K562 (cell line): ENCODE results near the gene FUZ. TPM values are rescaled to one million over a fixed set of nuclear protein-coding genes. Genes with fewer than 3 reads are reported as not detected.
A peak's percentile ranks its signal among the peaks of the same experiment; 100 is the strongest.

Experiments
- CHD2 ChIP-seq: IDR thresholded peaks from 2 replicates; pipeline ENCODE4 v1.6.1; 2011; ENCODE audit warnings: low read depth, low read length
- ELF4 ChIP-seq: fragments of 450-650 bp; formaldehyde crosslinking; IDR thresholded peaks from 2 replicates; pipeline ENCODE4 v1.4.0; 2022; ENCODE audit warnings: missing genetic modification characterization
- NR2C2 ChIP-seq, 2 experiments: fragments of 200-800 bp in 1 of 2; sonication (Bioruptor generic) in 1 of 2; sonication (generic) in 1 of 2; formaldehyde crosslinking in 1 of 2; IDR thresholded peaks; 2 replicates each; pipeline versions ENCODE4 v1.6.1 to v1.8.0; 2016 to 2022; ENCODE audit warnings: mild to moderate bottlenecking in 1 of 2, missing compliant biosample characterization in 1 of 2, missing genetic modification characterization in 1 of 2, missing genetic modification reagents in 1 of 2
- OTX1 ChIP-seq: fragments of 450-650 bp; formaldehyde crosslinking; IDR thresholded peaks from 2 replicates; pipeline ENCODE4 v1.4.0; 2022; ENCODE audit warnings: mild to moderate bottlenecking
- PHB ChIP-seq: fragments of 250-450 bp; sonication (Bioruptor Pico); IDR thresholded peaks from 2 replicates; pipeline ENCODE4 v1.5.0; 2021
- RNF2 ChIP-seq: sonication (generic); IDR thresholded peaks from 2 replicates; pipeline ENCODE4 v1.6.1; 2016
- STAT5B ChIP-seq: fragments of 250-450 bp; sonication (Bioruptor Pico); IDR thresholded peaks from 2 replicates; pipeline ENCODE4 v1.8.0; 2021; ENCODE audit warnings: mild to moderate bottlenecking, inconsistent platforms
- TEAD4 ChIP-seq, 2 experiments: sonication (generic) in 1 of 2; formaldehyde crosslinking in 1 of 2; IDR thresholded peaks; 2 replicates each; pipeline versions ENCODE4 v1.6.1 to v1.8.0; 2012 to 2022; ENCODE audit warnings: borderline replicate concordance in 1 of 2, inconsistent platforms in 1 of 2, low read length in 1 of 2, mild to moderate bottlenecking in 1 of 2, missing genetic modification reagents in 1 of 2
- ZNF134 ChIP-seq: fragments of 250-450 bp; sonication (Bioruptor Pico); conservative IDR thresholded peaks from 2 replicates; pipeline ENCODE4 v1.4.0; 2020
- ZNF143 ChIP-seq: sonication (generic); formaldehyde crosslinking; IDR thresholded peaks from 2 replicates; pipeline ENCODE4 v1.9.0; 2022; ENCODE audit warnings: mild to moderate bottlenecking, missing genetic modification reagents
- ZNF23 ChIP-seq: fragments of 250-450 bp; sonication (Bioruptor Pico); IDR thresholded peaks from 2 replicates; pipeline ENCODE4 v1.4.0; 2020; ENCODE audit warnings: mild to moderate bottlenecking
- polyA plus RNA-seq, 8 experiments: library from polyadenylated mRNA; depleted of rRNA in 4 of 8; stranded (reverse) in 5 of 8; unstranded in 3 of 8; fragments of >200 nt; fragmentation: Nextera tagmentation in 2 of 8; fragmentation: Illumina TruSeq in 1 of 8; extraction: Ambion mirVana in 2 of 8; extraction: Trizol in 1 of 8; gene quantifications; 2 replicates each; pipeline versions ENCODE4 v1.2.1 to v1.2.3, GENCODE V29; 2011 to 2014; ENCODE audit warnings: inconsistent platforms in 1 of 8, missing spikeins in 1 of 8
- total RNA-seq, 7 experiments: library from RNA; depleted of rRNA in 6 of 7; stranded (reverse); fragments of >200 nt in 6 of 7; fragmentation: Illumina TruSeq in 2 of 7; extraction: Trizol in 2 of 7; gene quantifications; 2 replicates each; pipeline versions ENCODE4 v1.2.1 to v1.2.3, GENCODE V29; 2011 to 2021; ENCODE audit warnings: low replicate concordance in 1 of 7
- TF ChIP-seq, protein P1 (sequence below), 2 experiments: fragments of 450-650 bp; formaldehyde crosslinking in 1 of 2; IDR thresholded peaks; 2 replicates each; pipeline versions ENCODE4 v1.4.0 to v1.6.1; 2014 to 2020; ENCODE audit warnings: mild to moderate bottlenecking in 2 of 2, borderline replicate concordance in 1 of 2, low read depth in 1 of 2
- TF ChIP-seq, protein P2 (sequence below), 2 experiments: fragments of 450-650 bp; conservative IDR thresholded peaks; 2 replicates each; pipeline ENCODE4 v1.6.1; 2017; ENCODE audit warnings: mild to moderate bottlenecking in 2 of 2, moderate library complexity in 2 of 2
- TF ChIP-seq, protein P3 (sequence below): sonication (generic); IDR thresholded peaks from 2 replicates; pipeline ENCODE4 v1.6.1; 2016

The FUZ gene
- total and polyA plus RNA-seq, 9 of the 15 experiments (the other 6 are each of a cell fraction or from before 2014, with no cell fraction given): 0.17 to 7.6 (median 3.6) TPM; not detected in 1

DNA sequence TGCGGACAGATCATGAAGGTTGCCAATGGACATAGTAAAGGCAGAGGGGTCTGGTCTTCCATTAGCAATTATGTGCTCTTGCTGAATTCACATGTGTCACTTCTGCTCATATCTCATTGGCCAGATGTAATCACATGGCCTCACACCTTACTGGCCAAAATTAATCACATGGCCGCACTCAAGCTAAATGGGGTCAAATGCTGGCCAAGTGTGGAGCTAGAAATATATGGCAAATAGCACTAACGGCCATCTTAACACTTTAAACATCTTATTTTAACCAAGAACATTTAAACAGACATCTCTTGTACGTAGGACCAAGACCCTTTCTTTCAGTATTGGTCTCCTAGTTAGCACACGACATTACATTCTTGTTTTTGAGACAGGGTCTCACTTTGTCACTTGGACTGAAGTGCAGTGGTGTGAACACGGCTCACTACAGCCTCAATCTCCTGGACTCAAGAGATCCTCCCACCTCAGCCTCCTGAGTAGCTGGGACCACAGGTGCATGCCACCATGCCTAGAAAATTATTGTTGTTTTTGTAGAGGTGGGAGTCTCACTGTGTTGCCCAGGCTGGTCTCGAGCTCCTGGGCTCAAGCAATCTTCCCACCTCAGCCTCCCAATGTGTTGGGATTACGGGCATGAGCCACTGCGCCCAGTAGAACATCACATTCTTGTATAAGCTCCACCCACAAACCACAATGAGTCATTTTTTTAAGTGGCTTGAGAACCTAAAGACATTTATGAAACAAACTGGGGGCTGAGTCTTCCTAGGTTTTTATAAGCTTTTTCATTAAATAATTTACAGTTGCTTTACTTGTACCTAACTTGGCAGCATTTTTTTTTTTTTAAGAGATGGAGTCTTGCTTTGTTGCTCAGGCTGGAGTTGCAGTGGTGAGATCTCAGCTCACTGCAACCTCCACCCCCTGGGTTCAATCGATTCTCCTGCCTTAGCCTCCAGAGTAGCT is 34.9 kb upstream of the FUZ start (continued):
- TF ChIP-seq, protein P1, sequence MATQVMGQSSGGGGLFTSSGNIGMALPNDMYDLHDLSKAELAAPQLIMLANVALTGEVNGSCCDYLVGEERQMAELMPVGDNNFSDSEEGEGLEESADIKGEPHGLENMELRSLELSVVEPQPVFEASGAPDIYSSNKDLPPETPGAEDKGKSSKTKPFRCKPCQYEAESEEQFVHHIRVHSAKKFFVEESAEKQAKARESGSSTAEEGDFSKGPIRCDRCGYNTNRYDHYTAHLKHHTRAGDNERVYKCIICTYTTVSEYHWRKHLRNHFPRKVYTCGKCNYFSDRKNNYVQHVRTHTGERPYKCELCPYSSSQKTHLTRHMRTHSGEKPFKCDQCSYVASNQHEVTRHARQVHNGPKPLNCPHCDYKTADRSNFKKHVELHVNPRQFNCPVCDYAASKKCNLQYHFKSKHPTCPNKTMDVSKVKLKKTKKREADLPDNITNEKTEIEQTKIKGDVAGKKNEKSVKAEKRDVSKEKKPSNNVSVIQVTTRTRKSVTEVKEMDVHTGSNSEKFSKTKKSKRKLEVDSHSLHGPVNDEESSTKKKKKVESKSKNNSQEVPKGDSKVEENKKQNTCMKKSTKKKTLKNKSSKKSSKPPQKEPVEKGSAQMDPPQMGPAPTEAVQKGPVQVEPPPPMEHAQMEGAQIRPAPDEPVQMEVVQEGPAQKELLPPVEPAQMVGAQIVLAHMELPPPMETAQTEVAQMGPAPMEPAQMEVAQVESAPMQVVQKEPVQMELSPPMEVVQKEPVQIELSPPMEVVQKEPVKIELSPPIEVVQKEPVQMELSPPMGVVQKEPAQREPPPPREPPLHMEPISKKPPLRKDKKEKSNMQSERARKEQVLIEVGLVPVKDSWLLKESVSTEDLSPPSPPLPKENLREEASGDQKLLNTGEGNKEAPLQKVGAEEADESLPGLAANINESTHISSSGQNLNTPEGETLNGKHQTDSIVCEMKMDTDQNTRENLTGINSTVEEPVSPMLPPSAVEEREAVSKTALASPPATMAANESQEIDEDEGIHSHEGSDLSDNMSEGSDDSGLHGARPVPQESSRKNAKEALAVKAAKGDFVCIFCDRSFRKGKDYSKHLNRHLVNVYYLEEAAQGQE (IDR thresholded peaks at IDR 0.05; ENCODE audit: borderline replicate concordance): peak; percentile 27; the same call in 1 of the 2 replicates
- TF ChIP-seq, protein P1 (CRISPR knock-in tag; IDR thresholded peaks at IDR 0.05; ENCODE audit: low read depth): no peak
- TF ChIP-seq ZNF143 (CRISPR knock-in tag) (no peak), ZNF134 (CRISPR knock-in tag) (no peak), PHB (no peak), ZNF23 (CRISPR knock-in tag) (no peak), STAT5B (CRISPR knock-in tag) (no peak), NR2C2 (CRISPR knock-in tag; IDR thresholded peaks at IDR 0.05) (no peak), NR2C2 (tag; IDR thresholded peaks at IDR 0.05) (0 out of 2 replicates have a peak, but pooled peaks have one; percentile 6), TEAD4 (IDR thresholded peaks at IDR 0.05; ENCODE audit: low read length) (peak; percentile 71), TEAD4 (CRISPR knock-in tag; IDR thresholded peaks at IDR 0.05; ENCODE audit: borderline replicate concordance) (no peak), RNF2 (0 out of 2 replicates have a peak, but pooled peaks have one; percentile 16), OTX1 (CRISPR knock-in tag) (no peak), CHD2 (no peak), ELF4 (CRISPR knock-in tag) (no peak)
- TF ChIP-seq, protein P2, sequence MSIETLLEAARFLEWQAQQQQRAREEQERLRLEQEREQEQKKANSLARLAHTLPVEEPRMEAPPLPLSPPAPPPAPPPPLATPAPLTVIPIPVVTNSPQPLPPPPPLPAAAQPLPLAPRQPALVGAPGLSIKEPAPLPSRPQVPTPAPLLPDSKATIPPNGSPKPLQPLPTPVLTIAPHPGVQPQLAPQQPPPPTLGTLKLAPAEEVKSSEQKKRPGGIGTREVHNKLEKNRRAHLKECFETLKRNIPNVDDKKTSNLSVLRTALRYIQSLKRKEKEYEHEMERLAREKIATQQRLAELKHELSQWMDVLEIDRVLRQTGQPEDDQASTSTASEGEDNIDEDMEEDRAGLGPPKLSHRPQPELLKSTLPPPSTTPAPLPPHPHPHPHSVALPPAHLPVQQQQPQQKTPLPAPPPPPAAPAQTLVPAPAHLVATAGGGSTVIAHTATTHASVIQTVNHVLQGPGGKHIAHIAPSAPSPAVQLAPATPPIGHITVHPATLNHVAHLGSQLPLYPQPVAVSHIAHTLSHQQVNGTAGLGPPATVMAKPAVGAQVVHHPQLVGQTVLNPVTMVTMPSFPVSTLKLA (conservative IDR thresholded peaks at IDR 0.05): 0 out of 4 replicates have a peak, but pooled peaks of 1 of the 2 experiments have one; percentile 25
- TF ChIP-seq, protein P3, sequence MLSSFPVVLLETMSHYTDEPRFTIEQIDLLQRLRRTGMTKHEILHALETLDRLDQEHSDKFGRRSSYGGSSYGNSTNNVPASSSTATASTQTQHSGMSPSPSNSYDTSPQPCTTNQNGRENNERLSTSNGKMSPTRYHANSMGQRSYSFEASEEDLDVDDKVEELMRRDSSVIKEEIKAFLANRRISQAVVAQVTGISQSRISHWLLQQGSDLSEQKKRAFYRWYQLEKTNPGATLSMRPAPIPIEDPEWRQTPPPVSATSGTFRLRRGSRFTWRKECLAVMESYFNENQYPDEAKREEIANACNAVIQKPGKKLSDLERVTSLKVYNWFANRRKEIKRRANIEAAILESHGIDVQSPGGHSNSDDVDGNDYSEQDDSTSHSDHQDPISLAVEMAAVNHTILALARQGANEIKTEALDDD: no peak
